HUES6 (cell line): ENCODE measurements around the gene KRTAP4-8.
"Not testable (repeated sequence)": the region's sequence is repeated elsewhere in the genome, so short reads cannot be mapped to it uniquely, and the experiment has no call there.

Source experiments
- H3K27ac ChIP-seq: 2 replicates; pipeline ENCODE4 v1.7.0; 2013; ENCODE audit warnings: low read depth, mild to moderate bottlenecking, low read length, inconsistent platforms
- H3K27me3 ChIP-seq: 2 replicates; pipeline ENCODE4 v1.6.1; 2013; ENCODE audit warnings: low read length; ENCODE audit not compliant: control insufficient read depth, insufficient read depth
- H3K36me3 ChIP-seq: 2 replicates; pipeline ENCODE4 v1.6.1; 2013; ENCODE audit warnings: low read length; ENCODE audit not compliant: control insufficient read depth, insufficient read depth
- H3K4me1 ChIP-seq: 2 replicates; pipeline ENCODE4 v1.6.1; 2013; ENCODE audit warnings: low read length; ENCODE audit not compliant: control insufficient read depth, insufficient read depth
- H3K4me3 ChIP-seq: 2 replicates; pipeline ENCODE4 v1.5.1; 2013; ENCODE audit warnings: low read depth, low read length
- H3K9ac ChIP-seq: one replicate; pipeline ENCODE4 v1.6.1; 2013; ENCODE audit warnings: mild to moderate bottlenecking, low read length
- H3K9me3 ChIP-seq: 2 replicates; pipeline ENCODE4 v1.6.1; 2013; ENCODE audit warnings: low read depth, low read length; ENCODE audit not compliant: control insufficient read depth, insufficient read depth

The KRTAP4-8 gene

GRCh38 chr17:41123991-41124371 is 26.0 kb upstream of the KRTAP4-8 start, which contains the start of gene KRTAP4-12:
TSS of gene KRTAP4-12 (minus strand) at chr17:41124182. CDS start at chr17:41124122, 60 bp downstream.
- not testable (repeated sequence) for H3K27me3 ChIP-seq, H3K27ac ChIP-seq, H3K4me1 ChIP-seq, H3K36me3 ChIP-seq, H3K9ac ChIP-seq, H3K4me3 ChIP-seq, H3K9me3 ChIP-seq

DNA sequence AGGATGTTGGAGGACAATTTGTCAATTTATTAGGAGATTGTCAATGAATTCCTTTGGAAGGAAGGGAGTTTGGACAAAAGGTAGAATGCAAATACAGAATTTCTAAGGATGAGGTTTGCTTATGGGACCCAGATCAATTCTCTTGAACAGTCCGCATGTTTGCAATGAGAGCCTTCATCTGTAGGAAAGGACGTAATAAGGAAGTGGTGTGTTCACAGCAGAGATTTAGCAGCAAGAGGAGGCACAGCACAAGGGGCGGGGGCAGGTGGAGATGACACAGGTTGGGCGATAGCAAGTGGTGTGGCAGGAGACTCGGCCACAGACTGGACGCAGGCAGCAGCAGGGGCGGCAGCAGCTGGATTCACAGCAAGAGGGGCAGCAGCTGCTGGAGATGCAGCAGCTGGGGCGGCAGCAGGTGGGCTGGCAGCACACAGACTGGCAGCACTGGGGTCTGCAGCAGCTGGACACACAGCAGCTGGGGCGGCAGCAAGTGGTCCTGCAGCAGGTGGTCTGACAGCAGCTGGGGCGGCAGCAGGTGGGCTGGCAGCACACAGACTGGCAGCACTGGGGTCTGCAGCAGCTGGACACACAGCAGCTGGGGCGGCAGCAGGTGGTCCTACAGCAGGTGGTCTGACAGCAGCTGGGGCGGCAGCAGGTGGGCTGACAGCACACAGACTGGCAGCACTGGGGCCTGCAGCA is 25.5 kb upstream of the KRTAP4-8 start:
- H3K4me1 ChIP-seq, H3K36me3 ChIP-seq, H3K9ac ChIP-seq, H3K27ac ChIP-seq, H3K27me3 ChIP-seq, H3K9me3 ChIP-seq, H3K4me3 ChIP-seq: not testable (repeated sequence)

- no peaks in the 10 kb centered on the region for H3K36me3 ChIP-seq
- H3K4me3 ChIP-seq = no peak overlapping the region
- no peaks in the 10 kb centered on the region for H3K27me3 ChIP-seq
- H3K9me3 ChIP-seq = no peaks in the 10 kb centered on the region
- H3K9ac ChIP-seq = no peak overlapping the region
- no peak overlapping the region for H3K27ac ChIP-seq
- no peaks in the 10 kb centered on the region for H3K4me1 ChIP-seq
These were observed 23.8 kb upstream of the KRTAP4-8 start for GRCh38 chr17:41121742-41122141.

DNA sequence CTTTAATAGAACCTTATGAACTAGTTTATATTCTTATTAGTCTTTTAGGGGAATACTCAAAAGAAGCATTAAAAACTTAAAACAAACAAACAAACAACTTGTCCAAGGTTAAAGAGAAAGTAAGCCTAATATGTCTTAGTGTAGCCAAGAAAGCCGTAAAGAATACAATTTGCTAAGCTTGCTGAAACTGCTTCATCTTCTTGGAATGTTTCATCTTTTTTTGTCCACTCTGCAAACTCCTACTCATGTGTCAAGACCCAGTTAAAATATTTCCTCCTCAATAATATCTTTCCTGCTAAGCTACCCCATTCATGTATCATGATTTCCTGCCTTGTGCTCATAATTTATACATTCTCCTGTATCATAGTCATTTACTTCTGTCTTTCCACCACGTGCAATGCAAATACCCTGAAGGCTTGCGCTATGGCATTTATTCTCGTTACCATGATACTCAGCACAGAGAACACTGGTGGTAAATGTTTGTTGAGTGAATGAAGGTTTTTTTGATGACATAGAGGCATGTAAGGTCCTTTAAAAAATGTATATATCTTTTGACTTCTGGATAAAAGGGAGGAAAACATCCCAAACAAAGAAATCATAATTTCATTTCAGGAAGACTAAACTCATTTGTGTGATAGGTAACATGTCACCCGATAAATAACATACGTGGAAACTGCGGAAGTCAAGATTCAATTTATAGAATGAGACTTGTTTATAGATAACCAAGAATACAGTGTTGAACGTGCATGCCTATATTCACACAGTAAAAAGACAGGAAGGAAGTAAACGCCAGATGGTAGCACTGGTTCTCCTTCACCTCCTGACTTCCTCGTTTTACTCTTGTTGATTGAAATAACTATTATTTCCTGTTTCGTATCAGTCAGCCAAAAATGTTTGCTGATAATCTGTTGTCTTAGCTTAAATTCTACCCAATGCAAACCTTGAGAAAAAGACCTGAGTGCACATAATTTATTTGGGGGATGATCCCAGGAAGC is 22.1 kb upstream of the KRTAP4-8 start:
- H3K27me3 ChIP-seq, H3K9me3 ChIP-seq, H3K36me3 ChIP-seq, H3K9ac ChIP-seq, H3K4me1 ChIP-seq, H3K4me3 ChIP-seq, H3K27ac ChIP-seq: not testable (repeated sequence)

DNA sequence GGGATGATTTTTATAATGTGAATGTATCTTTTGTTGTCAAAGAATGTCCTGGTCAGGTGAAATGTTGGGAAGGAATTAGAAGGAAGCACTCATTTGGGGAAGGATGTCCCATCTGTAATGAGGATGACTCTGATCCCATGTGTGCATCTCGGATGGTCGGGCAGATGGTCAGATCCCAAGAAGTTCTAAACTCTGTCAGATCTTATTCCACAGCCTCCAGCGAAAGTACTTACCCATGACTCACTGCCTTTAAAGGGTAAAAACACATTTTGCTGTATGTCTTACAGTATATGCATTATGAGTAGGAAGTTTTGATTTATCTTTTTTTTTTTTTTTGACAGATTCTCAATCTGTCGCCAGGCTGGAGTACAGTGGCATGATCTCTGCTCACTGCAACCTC is 20.8 kb upstream of the KRTAP4-8 start:
- no peaks in the 10 kb centered on the region for H3K27me3 ChIP-seq
- H3K9ac ChIP-seq = no peak overlapping the region
- H3K36me3 ChIP-seq = no peaks in the 10 kb centered on the region
- no peak overlapping the region for H3K27ac ChIP-seq
- no peaks in the 10 kb centered on the region for H3K4me1 ChIP-seq
- no peak overlapping the region for H3K4me3 ChIP-seq
- peaks cover 8% of the 10 kb centered on the region for H3K9me3 ChIP-seq

DNA sequence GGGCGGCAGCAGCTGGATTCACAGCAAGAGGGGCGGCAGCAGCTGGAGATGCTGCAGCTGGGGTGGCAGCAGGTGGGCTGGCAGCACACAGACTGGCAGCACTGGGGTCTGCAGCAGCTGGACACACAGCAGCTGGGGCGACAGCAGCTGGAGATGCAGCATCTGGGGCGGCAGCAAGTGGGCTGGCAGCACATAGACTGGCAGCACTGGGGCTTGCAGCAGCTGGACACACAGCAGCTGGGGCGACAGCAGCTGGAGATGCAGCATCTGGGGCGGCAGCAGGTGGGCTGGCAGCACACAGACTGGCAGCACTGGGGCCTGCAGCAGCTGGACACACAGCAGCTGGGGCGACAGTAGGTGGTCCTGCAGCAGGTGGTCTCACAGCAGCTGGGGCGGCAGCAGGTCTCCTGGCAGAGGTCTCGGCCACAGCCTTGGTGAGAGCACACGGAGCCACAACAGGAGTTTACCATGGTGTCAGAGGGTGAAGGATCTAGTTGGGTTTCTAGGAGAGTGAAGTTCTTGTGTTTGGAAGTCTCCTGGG is 20.0 kb upstream of the KRTAP4-8 start, which contains the start of gene KRTAP4-11:
Gene KRTAP4-11 (minus strand): TSS at position 528 of the 541 bp plus-strand sequence. CDS start 58 bp downstream, at position 470.
- peaks cover 12% of the 10 kb centered on the region for H3K9me3 ChIP-seq
- H3K27ac ChIP-seq, H3K36me3 ChIP-seq, H3K9ac ChIP-seq, H3K27me3 ChIP-seq, H3K4me3 ChIP-seq, H3K4me1 ChIP-seq: not testable (repeated sequence)

DNA sequence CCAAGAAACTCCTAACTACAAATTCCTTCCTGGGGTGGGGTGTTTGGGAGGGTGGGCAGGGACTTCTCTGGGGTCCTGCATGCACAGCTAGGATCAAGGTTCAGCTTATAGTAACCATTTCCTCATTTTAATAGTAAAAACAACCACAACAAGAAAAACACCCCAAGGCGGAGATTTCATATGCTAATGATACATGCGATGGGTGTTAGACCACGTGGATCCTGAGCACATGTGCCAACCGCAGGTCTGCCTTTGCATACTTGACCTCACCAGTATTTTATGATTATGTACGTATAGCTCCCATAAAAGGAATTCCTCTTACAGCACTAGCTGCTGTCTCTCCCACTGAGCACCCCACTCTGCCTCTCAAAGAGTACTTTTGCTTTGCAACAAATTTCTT is 18.4 kb upstream of the KRTAP4-8 start:
- no peaks in the 10 kb centered on the region for H3K27me3 ChIP-seq
- no peaks in the 10 kb centered on the region for H3K36me3 ChIP-seq
- no peak overlapping the region for H3K9ac ChIP-seq
- H3K4me3 ChIP-seq = no peak overlapping the region
- no peak overlapping the region for H3K27ac ChIP-seq
- H3K4me1 ChIP-seq = no peaks in the 10 kb centered on the region
- peaks cover 22% of the 10 kb centered on the region for H3K9me3 ChIP-seq

GRCh38 chr17:41111151-41111885 is 13.4 kb upstream of the KRTAP4-8 start:
- no peaks in the 10 kb centered on the region for H3K36me3 ChIP-seq
- H3K9ac ChIP-seq = no peak overlapping the region
- peaks cover 27% of the 10 kb centered on the region for H3K9me3 ChIP-seq
- H3K4me1 ChIP-seq = peaks cover 8% of the 10 kb centered on the region; the same call in 1 of the 2 replicates
- H3K4me3 ChIP-seq = no peak overlapping the region
- H3K27me3 ChIP-seq = no peaks in the 10 kb centered on the region
- H3K27ac ChIP-seq = no peak overlapping the region

GRCh38 chr17:41108728-41109386 is 10.9 kb upstream of the KRTAP4-8 start:
- not testable (repeated sequence) for H3K27me3 ChIP-seq, H3K4me3 ChIP-seq, H3K4me1 ChIP-seq, H3K27ac ChIP-seq, H3K36me3 ChIP-seq, H3K9ac ChIP-seq
- H3K9me3 ChIP-seq = peaks cover 20% of the 10 kb centered on the region

- no peak overlapping the region for H3K4me3 ChIP-seq
- peaks cover 16% of the 10 kb centered on the region for H3K9me3 ChIP-seq
- H3K36me3 ChIP-seq = no peaks in the 10 kb centered on the region
- H3K4me1 ChIP-seq = peaks cover 8% of the 10 kb centered on the region; the same call in 1 of the 2 replicates
- no peak overlapping the region for H3K9ac ChIP-seq
- H3K27me3 ChIP-seq = no peaks in the 10 kb centered on the region
- no peak overlapping the region for H3K27ac ChIP-seq
These were observed 10.1 kb upstream of the KRTAP4-8 start for GRCh38 chr17:41107941-41108450.
